Skeletal muscle cell (primary cell): ENCODE results near the gene SLC39A3.

Experiments used
- DNase-seq: peaks from one replicate; pipeline ENCODE4 v3.0.0-alpha.2; 2010; ENCODE audit warnings: low read depth
- H3K4me3 ChIP-seq: 2 replicates; pipeline ENCODE4 v1.5.1; 2011; ENCODE audit warnings: low read depth, mild to moderate bottlenecking, control low read depth, low read length, moderate library complexity

Gene SLC39A3

DNA sequence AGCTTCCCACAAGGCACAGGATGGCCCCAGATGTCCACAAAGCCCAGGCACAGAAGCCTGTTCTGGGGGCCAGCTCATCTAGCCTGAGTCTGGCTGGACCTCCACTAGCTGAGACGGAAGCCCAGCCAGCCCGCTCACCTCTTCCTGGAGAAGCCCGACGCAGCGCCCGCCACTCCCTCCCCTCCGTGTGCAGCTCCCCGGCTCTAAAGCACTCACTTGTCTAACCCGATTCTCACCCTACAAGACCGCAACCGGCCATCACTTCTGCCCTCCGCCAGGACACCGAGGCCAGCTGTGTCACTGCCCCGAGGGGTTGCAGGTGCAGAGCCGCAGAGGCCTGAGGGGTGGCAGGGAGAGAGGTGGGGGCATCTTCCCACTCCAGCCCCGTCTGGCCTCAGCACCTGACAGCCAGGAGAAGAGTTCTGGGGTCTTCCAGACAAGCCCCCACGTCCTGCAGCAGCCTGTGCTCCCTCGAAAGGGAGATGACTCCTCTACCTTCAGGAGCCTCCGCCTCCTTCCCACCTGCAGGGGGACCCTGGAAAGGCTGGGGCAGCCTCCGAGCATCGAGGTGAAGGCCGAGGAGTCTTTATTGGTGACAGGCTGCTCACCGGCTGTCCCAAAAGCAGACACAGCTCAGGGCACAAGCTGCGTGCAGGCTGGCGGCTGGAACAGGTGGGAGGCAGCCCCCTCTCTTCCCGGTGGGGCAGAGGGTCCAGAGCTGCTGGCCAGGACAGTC is 12.7 kb downstream of the SLC39A3 start:
- H3K4me3 ChIP-seq = no peak overlapping the region
- DNase-seq = no peak

DNA sequence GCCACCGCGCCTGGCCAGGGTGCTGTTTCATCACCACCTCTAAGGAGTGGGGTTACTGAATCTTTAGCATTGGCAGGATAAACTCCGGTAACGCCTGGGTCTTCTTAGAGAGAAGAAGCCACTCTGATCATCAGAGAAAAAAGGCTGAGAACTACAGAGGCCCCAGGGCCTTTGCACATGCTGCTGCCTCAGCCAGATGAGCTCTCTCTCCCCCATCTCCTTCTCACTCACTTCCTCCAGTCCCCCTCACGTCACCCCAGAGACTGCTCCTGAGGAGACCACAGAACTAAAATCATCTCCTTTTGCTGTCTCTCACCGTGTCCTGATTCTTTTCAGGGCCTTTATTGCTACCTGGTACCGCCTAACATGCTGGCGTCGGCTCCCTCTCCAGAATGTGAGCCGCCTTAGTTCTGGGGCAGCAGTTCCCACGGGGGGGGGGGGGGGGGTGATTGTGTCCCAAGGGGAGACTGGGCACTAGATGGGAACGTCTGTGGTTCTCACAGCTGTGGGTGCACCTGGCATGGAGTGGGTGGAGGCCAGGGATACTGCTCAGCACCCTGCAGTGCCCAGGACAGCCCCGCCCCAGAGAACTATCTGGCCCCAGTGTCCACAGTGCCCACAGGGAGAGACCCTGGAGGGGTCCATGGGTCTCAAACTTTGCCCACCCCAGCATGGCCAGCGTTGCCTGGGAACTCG is 13.5 kb downstream of the SLC39A3 start:
- DNase-seq = no peak
- no peak overlapping the region for H3K4me3 ChIP-seq

DNA sequence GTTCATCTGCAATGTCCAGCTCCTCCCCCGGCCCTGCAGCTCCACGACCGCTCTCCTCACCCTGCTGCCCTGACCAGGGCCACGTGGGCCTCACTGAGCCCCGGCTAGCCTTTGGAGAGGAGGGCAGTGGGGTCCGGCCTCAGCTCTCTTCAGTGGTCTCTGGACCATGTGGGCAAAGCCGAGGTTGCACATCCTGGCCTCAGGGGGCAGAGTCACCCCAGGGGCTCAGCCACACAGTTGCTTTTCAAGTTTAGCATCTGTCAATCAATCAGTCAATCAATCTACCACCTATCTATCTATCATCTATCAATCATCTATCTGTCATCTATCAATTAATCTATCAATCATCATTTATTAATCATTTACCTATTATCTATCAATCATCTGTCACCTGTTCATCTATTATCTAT is 15.7 kb downstream of the SLC39A3 start:
- no peak overlapping the region for H3K4me3 ChIP-seq
- DNase-seq = no peak

DNA sequence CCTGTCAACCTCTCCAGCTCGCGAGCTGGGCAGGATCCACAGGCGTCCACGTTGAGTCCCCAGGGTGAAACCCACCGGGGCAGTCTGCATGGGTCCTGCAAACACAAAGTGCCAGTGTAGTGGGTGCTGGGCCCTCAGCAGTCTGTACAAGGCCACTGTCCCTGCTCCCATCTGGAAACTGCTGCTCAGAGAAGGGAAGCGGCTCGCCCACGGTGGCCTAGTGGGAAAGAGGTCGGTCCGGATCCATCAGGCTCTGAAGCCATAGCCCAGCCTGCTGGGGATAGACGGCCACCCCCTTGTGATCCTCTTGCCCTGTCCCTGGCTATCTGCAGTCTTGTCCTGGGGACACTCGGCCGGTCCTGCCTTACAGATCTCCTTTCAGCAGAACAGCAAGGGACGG is 16.1 kb downstream of the SLC39A3 start:
- DNase-seq = no peak
- no peak overlapping the region for H3K4me3 ChIP-seq

DNA sequence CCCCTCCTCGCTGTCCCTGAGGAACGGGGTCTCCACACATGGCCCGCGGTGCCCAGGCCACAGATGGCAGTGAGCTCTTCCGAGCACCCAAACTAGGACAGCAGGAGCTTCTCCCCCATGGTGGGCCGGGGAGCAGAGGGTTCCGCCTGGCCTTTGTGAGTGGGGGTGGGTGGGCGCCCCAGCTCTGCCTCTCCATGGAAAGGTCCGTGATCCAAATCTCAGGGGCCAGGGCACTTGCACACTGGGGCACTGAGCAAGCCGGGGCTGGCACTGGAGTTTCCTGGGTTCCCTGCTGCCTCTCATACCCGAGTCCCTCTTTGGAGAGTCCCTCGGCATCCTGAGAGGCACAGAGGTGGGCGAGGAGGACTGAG is 16.5 kb downstream of the SLC39A3 start:
- no peak overlapping the region for H3K4me3 ChIP-seq
- no peak for DNase-seq

DNA sequence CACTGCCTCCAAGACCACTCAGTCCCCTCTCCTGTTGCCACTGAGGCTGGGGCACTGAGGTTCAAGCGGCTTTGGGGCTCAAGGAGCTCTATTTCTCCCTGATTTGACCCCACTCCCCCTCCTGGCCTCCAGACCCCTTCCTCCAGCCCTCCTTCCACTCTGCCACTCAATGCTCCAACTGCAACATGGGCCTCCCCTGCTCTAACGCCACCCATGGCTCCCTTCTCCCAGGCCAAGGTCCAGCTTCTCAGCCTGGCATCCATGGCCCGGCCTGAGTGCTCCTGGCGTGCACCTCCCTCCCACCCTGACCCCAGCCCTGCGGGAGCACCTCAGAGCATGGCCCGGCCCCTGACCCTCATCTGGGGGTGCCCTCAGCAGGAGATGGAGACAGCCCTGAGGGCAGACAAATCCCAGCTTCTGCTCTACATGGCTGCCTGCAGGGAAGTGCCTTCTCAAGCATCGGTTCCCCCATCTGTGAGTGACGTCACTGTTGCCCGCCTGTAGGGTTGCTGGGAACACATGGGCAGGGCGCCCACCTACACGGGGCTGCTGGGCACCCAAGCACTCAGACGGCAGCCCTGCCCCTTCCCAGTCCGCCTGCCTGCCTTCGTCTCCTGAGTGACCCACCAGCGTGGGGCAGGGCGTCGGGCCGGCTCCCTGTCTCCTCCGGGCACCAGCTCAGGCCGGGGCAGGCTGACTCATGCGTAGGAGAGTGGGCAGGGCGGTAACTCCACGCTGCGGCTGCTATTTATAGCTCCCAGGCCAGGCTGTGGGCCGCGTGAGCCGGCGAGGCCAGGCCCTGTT is 17.1 kb downstream of the SLC39A3 start:
- no peak overlapping the region for H3K4me3 ChIP-seq
- no peak for DNase-seq

DNA sequence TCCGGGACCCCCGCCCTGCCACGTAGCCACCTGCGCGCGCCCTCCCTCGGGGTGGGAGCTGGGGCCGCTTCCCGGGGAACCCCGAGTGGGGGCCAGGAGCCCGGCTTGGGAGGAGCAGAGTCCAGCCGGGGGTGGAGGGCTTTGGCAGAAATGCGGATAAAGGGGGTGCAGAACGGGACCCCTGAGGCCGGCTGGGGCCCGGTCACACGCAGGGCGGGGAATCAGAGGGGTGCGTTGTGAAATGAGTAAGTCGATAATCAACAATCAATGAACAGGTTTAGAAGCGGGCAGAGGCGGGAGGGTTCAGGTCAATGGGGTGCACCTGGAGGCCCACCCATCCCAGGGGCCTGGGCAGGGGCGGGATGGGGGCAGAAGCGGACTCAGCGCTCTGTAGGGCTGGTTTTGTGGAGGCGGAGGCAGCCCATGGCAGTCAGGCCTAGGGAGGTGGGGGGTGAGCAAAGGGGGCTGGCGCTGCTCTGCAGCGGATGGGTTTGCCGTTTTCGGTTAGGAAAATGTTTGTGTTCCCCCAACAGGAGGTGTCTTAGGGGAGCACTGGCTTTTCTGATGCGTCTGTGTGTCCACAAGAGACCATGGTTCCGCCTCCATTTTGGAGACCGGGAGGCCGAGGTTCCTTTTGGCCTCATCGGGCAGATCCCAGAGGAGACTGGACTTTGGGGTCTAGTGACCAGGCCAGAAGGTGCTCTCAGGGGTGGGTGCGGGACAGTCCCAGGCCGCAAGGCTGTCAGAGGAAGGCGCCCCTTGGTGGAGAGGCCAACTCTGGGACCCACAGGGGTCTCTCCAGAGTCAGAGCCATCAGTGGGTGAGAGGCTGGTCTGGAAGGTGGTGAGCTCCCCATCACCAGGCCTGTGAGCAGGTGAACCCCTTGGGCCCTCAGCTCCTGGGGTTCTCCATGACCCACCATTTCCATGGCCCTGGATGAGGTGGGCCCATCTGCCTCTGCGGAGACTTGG is 18.0 kb downstream of the SLC39A3 start:
- no peak for DNase-seq
- H3K4me3 ChIP-seq = peak overlapping the region; percentile 50

DNA sequence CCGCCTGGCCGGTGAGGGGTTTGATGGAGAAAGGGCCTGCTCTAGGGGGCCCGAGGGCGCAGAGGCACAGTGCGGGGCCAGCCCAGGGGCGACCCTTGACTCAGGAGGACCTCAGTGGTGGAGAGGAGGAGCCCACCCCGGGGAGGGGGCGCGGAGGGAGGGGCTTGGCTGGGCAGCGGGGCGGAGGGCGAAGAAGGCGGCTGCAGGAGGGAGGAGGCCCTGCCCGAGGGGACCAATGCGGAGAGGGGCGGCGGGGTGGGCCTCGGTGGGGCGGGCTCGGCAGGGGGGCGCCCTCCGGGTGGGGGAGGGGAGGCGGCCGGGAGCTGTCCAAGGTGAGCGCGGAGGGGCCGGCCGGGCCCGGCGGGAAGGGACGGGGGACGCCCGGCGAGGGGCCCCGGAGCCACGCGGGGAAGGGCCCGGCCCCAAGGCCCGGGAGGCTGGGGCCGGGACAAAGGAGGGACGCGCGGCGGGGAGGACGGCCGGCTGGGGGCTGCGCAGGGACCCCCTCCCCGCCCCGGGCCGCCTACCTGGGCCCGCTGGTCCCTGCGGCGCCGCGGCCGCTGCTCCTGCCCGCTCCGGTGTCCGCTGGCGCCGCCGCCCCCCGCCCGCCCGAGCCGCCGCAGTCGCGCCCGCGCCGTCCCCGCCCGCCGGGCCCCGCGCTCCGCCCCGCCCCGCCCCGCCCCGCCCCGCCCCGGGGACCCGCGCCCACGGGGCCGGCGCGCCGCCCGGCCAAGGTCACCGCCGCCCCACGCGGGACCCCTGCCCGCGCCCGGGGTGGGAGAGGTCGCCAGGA is 18.8 kb downstream of the SLC39A3 start, which contains the start of gene DIRAS1:
DIRAS1 (minus strand) TSS at position 596 of the 793 bp plus-strand sequence. CDS start 3,566 bp downstream, outside the sequence.
- peak within 1 kb of the TSS; percentile 50 for H3K4me3 ChIP-seq
- DNase-seq = no peak

DNA sequence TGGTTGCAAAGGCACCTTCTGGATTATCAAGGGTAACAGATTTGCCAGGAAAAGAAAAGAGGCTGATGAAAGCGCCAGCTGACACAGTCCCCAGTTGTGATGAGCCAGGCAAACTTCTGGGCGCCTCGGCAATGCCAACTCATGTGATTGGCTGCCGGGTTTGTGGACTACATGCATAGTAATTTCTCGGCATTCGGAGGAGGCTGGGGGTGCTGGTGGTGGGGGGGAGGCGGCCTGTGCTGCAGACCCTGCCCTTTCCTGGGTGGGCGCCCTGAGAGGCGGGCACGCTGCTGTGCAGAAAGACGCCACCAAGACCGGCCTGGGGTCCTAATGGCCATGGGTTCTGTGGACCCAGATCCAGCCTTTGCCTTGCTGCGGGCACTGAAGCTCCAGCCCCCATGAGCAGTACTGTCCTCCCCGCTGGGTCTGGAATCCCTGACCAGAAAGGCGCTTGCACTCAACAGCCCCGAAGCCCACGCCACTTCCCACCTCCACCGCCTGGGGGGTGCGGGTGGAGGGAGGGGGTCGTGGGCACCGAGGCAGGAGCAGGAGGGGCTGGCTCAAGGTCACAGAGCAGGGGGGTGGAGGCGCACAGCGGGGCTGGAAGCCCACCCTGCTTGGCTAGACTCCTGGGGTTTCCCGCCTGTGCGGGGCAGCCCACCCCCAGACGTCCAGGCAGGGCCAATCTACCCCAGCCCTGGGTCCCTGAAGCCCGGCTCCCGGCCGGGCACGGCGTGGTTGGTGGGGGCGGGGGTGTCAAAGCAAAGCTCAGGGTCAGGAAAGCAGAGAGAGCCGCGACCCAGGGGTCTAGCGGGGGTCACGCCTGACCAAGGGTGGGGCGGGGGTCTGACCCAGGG is 19.7 kb downstream of the SLC39A3 start:
- H3K4me3 ChIP-seq = peak overlapping the region; percentile 46

DNA sequence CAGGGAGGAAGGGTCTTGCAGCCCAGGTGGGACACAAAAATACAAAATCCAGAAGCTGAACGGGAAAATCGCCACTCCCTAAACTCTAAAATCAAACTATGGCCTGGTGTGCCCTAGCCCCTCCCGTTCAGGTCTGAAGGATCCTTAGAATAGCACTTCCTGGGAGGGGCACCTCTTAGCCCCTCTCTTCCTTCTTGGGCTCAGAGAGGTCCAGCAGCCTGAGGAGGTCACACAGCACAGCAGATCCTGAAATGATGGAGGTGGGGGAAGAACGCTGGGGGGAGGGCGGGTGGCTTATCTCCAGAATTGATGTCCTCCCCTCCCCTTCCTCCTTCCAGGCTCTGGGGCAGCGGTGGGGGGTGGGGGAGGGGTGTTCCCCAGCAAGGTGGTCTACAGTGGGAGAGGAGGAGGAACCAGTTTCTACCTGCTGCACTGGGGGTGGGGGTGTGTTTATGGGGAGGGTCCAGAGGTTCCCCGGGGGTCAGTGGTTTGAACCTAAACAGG is 20.5 kb downstream of the SLC39A3 start:
- no peak overlapping the region for H3K4me3 ChIP-seq

More for the DNA sequence above, 19.7 kb downstream of the SLC39A3 start:
- no peak for DNase-seq

DNA sequence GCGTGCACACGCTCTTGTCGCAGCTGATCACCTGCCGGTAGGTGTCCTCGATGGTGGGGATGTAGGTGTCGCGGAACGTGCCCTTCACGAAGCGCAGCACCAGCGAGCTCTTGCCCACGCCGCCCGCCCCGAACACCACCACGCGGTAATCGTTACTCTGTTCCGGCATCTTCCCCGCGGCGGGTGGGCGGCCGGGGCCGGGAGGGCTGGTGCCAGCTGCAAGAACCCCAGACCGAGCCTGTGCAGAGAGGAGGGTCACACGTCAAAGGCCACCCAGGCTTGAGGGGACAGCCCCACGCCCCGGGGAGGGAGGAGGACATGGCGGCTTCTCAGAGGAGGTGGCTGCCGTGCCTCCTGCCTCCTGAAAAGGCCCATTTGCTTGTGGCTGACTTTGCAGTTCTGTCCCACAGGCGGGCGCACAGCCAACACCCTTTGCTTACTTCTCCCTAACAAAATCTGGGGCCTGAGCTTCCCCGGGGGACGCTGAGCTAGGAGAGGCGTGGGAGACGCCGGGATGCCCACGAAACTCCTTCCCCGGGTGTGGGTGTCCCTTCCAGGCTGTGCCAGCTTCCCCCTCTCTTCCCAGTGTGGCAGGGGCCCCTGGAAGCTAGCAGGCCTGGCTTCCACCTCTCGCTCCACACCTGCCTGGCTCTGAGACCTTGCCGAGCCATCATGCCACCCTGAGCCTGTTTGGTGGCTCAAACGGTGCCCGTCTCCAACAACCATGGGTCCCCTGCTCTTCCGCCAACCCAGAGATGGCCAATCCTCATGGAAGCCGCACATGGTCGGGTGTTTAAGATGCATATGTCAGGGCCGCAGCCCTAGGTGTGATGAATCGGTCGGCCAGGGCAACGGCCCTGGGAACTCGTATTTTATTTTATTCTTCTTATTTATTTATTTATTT is 21.9 kb downstream of the SLC39A3 start:
- H3K4me3 ChIP-seq = no peak overlapping the region
- DNase-seq = no peak

More for the DNA sequence above, 20.5 kb downstream of the SLC39A3 start:
- DNase-seq = no peak

DNA sequence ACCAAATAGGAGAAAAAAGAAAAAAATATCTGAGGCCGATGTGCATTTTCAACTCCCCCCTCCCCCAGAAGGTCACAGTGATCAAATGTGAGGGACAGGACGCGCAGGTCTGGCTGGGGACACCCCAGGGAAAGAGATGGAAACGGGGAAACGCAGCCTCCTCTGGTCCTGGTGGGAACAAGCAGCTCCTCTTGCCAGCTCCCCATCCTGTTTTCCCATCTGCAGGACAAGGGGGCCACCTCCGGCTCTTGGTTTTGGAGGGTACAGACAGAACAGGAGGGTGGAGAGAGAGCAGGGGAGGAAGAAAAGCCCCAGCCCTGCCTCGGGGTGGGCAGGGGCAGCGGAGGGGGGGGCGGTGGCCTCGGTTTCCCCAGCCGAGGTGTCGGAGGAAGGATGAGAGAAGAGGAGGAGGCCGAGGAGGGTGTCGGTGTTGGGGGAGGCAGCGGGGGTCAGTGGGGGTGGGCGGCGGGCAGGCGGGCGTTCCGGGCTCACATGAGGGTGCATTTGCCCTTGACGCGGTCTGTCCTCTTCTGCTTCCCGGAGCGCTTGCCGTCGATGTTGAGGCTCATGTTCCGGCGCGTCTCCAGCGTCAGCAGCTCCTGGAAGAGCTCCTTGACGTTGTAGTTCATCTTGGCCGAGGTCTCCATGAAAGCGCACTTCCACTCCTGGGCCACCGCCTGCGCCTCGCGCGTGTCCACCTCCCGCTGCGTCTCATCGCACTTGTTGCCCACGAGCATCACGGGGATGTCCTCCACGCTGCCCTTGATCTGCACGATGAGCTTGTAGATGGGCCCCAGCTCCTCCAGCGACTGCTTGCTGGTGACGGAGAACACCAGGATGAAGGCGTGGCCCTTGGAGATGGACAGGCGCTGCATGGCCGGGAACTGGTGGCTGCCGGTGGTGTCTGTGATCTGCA is 22.8 kb downstream of the SLC39A3 start:
- H3K4me3 ChIP-seq = no peak overlapping the region
- DNase-seq = no peak

DNA sequence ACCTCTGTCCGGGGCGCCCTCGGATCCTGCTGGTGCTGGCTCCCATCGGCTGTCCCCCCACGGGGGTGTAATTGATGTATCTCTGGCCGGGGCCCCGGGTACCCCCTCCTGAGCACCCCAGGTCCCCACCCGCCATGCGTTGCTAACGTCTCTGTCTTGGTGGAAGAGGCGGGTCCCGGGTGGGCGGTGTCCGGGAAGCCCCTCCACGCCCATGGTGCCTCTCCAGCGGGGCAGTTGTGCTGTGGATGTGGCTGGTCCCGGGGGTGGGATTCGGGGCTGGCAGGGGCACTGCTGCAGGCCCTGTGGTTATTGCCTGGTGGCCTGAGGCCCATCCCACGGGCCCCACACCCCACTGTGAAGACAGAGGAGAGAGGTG is 23.6 kb downstream of the SLC39A3 start:
- no peak overlapping the region for H3K4me3 ChIP-seq
- DNase-seq = no peak

DNA sequence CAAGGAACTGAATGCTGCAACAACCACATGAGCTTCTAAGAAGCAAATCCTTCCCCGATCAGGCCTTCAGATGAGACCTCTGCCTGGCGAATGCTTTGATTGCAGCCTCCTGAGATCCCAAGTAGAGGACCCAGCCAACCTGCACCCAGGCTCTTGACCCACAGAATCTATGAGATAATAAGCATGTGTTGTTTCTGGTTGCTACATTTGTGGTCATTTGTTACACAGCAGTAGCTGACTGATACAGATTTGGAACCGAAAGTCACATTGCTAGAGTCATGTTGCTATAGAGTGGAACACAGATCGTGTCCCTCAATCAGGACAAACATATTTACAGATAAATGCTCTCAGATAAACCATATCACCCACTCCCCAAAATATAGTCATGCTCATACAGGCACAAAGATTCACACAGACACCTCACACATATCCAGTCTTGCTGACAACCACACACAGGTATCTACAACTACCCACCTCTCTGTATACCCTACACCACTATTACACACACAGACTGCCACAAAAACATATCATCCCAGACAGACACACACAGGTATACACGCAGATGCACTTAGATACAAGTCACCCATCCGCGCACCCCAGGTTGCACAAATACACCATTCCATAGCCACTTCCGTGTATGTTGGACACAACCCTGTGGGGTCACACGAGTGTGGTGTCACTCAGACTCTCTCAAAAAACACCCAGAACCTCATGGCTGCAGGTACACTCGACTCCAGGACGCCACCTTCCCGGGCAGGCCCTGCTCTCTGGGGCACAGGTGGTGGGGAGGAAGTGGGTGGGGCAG is 24.1 kb downstream of the SLC39A3 start:
- DNase-seq = no peak
- no peak overlapping the region for H3K4me3 ChIP-seq
